WI38 (cell line): ENCODE results near the gene FNDC3B.

Source experiments
- H3K4me3 ChIP-seq: 2 replicates; pipeline ENCODE4 v1.5.1; 2011; ENCODE audit warnings: low read depth, mild to moderate bottlenecking, control low read depth, low read length
- TF ChIP-seq, protein P1 (sequence below): IDR thresholded peaks from 2 replicates; pipeline ENCODE4 v1.5.1; 2012; ENCODE audit warnings: low read depth, mild to moderate bottlenecking, control low read depth, low read length

Gene FNDC3B

DNA sequence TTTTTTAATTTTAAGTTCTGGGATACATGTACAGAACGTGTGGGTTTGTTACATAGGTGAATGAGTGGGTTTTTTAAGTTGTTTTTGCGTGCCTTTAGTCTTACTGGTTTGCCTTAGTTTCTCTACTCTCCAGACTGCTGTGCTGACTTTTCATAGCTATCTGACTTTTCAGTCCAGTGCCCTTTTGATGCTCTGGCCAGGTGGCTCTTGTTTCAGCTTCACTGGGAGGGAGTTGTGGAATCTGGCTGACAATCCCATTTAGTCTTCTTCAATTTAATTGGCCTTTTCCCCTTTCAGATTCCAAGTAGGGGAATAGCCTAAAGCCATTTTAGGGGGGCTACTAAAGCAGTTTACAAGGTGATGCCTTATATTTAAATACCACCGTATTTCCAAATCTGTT lies 30.1 kb downstream of the FNDC3B start:
- H3K4me3 ChIP-seq, result no peak overlapping the region
- TF ChIP-seq, protein P1, sequence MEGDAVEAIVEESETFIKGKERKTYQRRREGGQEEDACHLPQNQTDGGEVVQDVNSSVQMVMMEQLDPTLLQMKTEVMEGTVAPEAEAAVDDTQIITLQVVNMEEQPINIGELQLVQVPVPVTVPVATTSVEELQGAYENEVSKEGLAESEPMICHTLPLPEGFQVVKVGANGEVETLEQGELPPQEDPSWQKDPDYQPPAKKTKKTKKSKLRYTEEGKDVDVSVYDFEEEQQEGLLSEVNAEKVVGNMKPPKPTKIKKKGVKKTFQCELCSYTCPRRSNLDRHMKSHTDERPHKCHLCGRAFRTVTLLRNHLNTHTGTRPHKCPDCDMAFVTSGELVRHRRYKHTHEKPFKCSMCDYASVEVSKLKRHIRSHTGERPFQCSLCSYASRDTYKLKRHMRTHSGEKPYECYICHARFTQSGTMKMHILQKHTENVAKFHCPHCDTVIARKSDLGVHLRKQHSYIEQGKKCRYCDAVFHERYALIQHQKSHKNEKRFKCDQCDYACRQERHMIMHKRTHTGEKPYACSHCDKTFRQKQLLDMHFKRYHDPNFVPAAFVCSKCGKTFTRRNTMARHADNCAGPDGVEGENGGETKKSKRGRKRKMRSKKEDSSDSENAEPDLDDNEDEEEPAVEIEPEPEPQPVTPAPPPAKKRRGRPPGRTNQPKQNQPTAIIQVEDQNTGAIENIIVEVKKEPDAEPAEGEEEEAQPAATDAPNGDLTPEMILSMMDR, result no peak

GRCh38 chr3:172070269-172070668 lies 30.9 kb downstream of the FNDC3B start:
- TF ChIP-seq, protein P1, result no peak
- no peak overlapping the region for H3K4me3 ChIP-seq

DNA sequence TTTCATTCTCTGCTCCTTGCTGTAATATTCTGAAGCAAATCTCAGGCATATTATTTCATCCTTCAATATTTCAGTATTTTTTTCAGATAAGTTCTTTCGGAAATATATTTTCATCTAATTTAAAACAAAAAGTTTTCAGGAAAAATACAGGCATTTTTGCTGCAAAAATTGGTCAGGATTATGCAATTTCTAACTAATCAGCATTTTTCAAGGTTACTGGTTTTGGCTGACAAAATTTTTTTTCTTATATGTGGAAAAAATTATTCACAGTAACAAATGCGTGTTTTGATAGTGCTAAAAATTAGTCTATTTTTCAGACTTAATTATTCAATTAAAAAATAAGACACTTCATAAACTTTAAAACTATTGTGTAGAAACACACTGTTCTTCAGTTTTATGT lies 31.4 kb downstream of the FNDC3B start:
- TF ChIP-seq, protein P1, result no peak
- H3K4me3 ChIP-seq, result no peak overlapping the region

DNA sequence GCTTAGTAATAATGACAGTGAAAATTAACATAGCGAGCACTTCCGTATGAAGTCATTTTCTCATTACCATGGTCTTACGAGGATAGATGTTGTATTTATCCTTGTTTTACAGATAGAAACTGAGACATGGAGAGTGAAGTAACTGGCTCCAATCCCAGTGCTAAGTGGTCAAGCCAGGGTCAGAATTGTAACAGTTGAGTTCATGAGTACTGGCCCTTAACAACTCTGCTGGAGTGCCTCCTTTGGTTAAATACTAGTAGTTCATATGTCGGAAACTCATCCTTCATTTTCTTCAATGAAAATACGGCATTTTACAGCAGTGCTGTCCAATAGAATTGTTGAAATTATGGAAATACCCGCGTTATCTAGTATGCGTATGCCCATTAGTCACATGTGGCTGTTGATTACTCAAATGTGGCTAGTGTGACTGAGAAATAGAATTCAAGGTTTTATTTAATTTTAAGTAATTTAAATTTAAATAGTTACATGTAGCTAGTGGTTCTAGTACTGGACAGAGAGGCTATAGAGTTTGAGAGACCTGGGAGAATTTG lies 32.5 kb downstream of the FNDC3B start:
- TF ChIP-seq, protein P1, result no peak
- no peak overlapping the region for H3K4me3 ChIP-seq

DNA sequence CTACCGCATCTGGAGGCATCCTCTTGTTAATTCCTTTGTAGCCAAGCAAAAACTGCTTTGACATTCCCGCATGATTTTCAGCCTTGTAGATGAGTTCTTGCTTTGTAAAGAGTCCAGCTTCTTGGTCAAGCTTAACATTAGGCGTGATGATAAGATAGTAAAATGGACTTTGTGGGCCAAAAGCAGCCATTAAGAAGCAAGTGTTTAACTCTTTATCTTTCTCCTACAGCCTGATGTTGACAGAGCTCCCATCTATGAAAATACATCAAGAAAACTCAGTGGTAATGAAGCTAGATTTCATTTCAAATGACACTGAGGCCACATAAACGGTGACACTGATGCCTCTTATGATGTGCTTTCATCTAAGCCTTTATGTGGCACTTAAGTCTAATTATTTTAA lies 33.2 kb downstream of the FNDC3B start:
- TF ChIP-seq, protein P1, result no peak
- no peak overlapping the region for H3K4me3 ChIP-seq

GRCh38 chr3:172073262-172073915 lies 34.0 kb downstream of the FNDC3B start:
- no peak overlapping the region for H3K4me3 ChIP-seq
- TF ChIP-seq, protein P1, result no peak

- no peak overlapping the region for H3K4me3 ChIP-seq
- TF ChIP-seq, protein P1, result no peak
Measured at GRCh38 chr3:172074032-172074431, 34.7 kb downstream of the FNDC3B start.
